Sigmoid colon (tissue), 7 donors: ENCODE results near the gene KIF26B. TPM values are rescaled to one million over a fixed set of nuclear protein-coding genes. Genes with fewer than 3 reads are reported as not detected.

ENCODE experiments used
- DNase-seq: peaks from one replicate; pipeline ENCODE4 v3.0.0-alpha.2; 2019
- H3K27ac ChIP-seq, 4 donors: fragments of 200-600 bp; sonication (generic); one replicate each; pipeline ENCODE4 v1.5.1; 2016 to 2019; ENCODE audit warnings: mild to moderate bottlenecking in 1 of 4
- H3K27me3 ChIP-seq, 3 donors: fragments of 200-600 bp; sonication (generic); one replicate each; pipeline ENCODE4 v1.5.1; 2019; ENCODE audit warnings: mild to moderate bottlenecking in 1 of 3
- H3K36me3 ChIP-seq, 4 donors: fragments of 200-600 bp; sonication (generic); one replicate each; pipeline ENCODE4 v1.5.1; 2016 to 2019
- H3K4me1 ChIP-seq, 4 donors: fragments of 200-600 bp; sonication (generic); one replicate each; pipeline ENCODE4 v1.5.1; 2017 to 2019
- H3K4me3 ChIP-seq, 4 donors: fragments of 200-600 bp; sonication (generic); one replicate each; pipeline ENCODE4 v1.5.1; 2017 to 2019; ENCODE audit warnings: mild to moderate bottlenecking in 2 of 4, moderate library complexity in 1 of 4
- H3K9me3 ChIP-seq, 4 donors: fragments of 200-600 bp in 3 of 4; sonication (generic) in 3 of 4; one replicate each; pipeline versions ENCODE4 v1.5.1 to v1.6.1; 2013 to 2019
- CTCF ChIP-seq, 4 experiments: fragments of 450-650 bp in 3 of 4; fragments of 200-600 bp in 1 of 4; IDR thresholded peaks; one replicate each; pipeline ENCODE4 v1.5.1; 2016 to 2019; ENCODE audit warnings: antibody characterized with exemption in 4 of 4, mild to moderate bottlenecking in 3 of 4, moderate library complexity in 2 of 4
- EP300 ChIP-seq, 4 donors: sonication (generic); formaldehyde crosslinking; IDR thresholded peaks; one replicate each; pipeline ENCODE4 v1.6.1; 2017; ENCODE audit warnings: antibody characterized with exemption in 4 of 4
- POLR2A ChIP-seq, 2 donors: fragments of 450-650 bp; IDR thresholded peaks; one replicate each; pipeline ENCODE4 v1.6.1; 2016; ENCODE audit warnings: antibody characterized with exemption in 2 of 2, mild to moderate bottlenecking in 2 of 2, moderate library complexity in 2 of 2
- POLR2AphosphoS5 ChIP-seq, 4 donors: sonication (generic); formaldehyde crosslinking; IDR thresholded peaks; one replicate each; pipeline ENCODE4 v1.6.1; 2017; ENCODE audit warnings: antibody characterized with exemption in 4 of 4
- WGBS, 2 donors: extraction: QIAGEN DNeasy Blood & Tissue Kit; methylation state at CpG; one replicate each; pipeline ENCODE4 v1.1.7; 2013; 5-methylcytosine and 5-hydroxymethylcytosine counted together
- intact Hi-C: fragments of 100-400 bp; cut with DNase I; formaldehyde crosslinking; loops from one replicate; pipeline ENCODE4 v1.15.1; 2023
- polyA plus RNA-seq, 3 donors: library from polyadenylated mRNA; stranded (reverse); fragments of 200-250 nt; gene quantifications; one replicate each; pipeline ENCODE4 v1.2.3, GENCODE V29; 2013
- total RNA-seq, 4 donors: library from RNA; depleted of rRNA; stranded (reverse); fragments of >200 nt; gene quantifications; one replicate each; pipeline ENCODE4 v1.1.0, GENCODE V29; 2016
- donor health status: healthy with polysubstance abuse.
- donor health status: Bipolar disorder and iron deficiency.
- donor health status: healthy.

Gene KIF26B
- total and polyA plus RNA-seq, 7 donors: under 0.01 to 5.5 (median 1.4) TPM; not detected in 1

- no peak for TF ChIP-seq EP300 (IDR thresholded peaks at IDR 0.05)
- TF ChIP-seq POLR2A (IDR thresholded peaks at IDR 0.05): no peak
- TF ChIP-seq CTCF (IDR thresholded peaks at IDR 0.05): no peak
- TF ChIP-seq POLR2AphosphoS5 (IDR thresholded peaks at IDR 0.05): no peak
- DNase-seq: no peak
- H3K27me3 ChIP-seq: peaks cover 0 to 4% (median 0%) of the 10 kb centered on the region in 3 donors
- 96 to 98% methylated on average over 2 of the region's 2 CpGs for WGBS, 2 donors
- peaks cover 0 to 9% (median 5%) of the 10 kb centered on the region in 4 donors for H3K4me1 ChIP-seq
- intact Hi-C loops: no loop called here
- H3K36me3 ChIP-seq: no peaks in the 10 kb centered on the region
- no peak overlapping the region for H3K4me3 ChIP-seq
- H3K27ac ChIP-seq: no peak overlapping the region
- no peaks in the 10 kb centered on the region for H3K9me3 ChIP-seq
Observed at GRCh38 chr1:245172829-245173228, 18.0 kb downstream of the KIF26B start.

DNA sequence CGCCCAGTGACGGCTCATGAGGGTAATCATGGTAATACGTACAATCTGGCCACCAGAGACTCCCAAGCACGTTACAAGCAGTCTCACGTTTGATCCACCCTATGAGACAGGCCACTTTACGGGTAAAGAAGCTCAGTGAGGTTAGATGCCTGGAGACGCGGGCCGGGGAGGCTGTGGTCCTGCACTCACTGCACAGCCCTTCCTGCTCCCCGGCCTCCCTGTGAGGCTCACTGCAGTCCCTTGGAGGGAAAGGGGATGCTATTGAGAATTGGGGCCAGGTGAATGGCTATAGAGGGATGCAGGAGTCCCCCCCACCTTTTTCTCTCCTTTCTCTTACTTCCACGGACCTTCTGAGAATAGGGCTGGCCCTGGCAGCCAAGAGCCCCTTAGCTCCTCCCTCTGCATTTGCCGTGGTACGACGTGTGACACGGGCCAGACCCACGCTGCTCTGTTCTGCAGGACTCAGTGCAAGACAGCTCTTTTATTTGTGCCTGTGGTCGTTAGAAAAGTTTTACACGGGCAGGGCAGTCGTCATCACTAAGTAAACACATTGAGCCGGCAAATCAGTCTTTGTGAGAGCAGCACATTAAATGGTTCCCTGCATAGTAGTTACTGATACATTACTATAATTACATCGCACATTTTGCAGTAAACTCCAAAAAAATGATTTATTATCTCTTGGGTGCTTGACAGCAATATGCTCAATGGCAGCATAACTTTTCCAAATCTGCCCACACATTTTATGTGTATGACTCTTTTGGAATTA, 18.8 kb downstream of the KIF26B start:
- Histone ChIP-seq H3K36me3 (no peaks in the 10 kb centered on the region), H3K27me3 (no peaks in the 10 kb centered on the region), H3K4me3 (peak overlapping the region in 1 of 4 donors; percentile 7), H3K4me1 (peaks cover 0 to 9% (median 5%) of the 10 kb centered on the region in 4 donors), H3K9me3 (no peaks in the 10 kb centered on the region), H3K27ac (no peak overlapping the region)
- peak; percentile 71 for DNase-seq
- 40 to 73% methylated on average over 21 of the region's 21 CpGs for WGBS, 2 donors
- intact Hi-C loops: no loop called here
- TF ChIP-seq CTCF (IDR thresholded peaks at IDR 0.05): no peak
- TF ChIP-seq EP300 (IDR thresholded peaks at IDR 0.05): peak in 2 of 4 donors; percentile 18 to 61
- TF ChIP-seq POLR2AphosphoS5 (IDR thresholded peaks at IDR 0.05): peak; percentile 15 to 61 (median 49)

GRCh38 chr1:245177071-245177900, 22.5 kb downstream of the KIF26B start:
- Histone ChIP-seq H3K27me3 (no peaks in the 10 kb centered on the region), H3K36me3 (no peaks in the 10 kb centered on the region), H3K27ac (no peak overlapping the region), H3K4me3 (no peak overlapping the region), H3K4me1 (peaks cover 0 to 9% (median 5%) of the 10 kb centered on the region in 4 donors), H3K9me3 (no peaks in the 10 kb centered on the region)
- WGBS, 2 donors: 72 to 85% methylated on average over 10 of the region's 10 CpGs
- intact Hi-C loops: no loop called here
- TF ChIP-seq POLR2A (IDR thresholded peaks at IDR 0.05): no peak
- no peak for TF ChIP-seq EP300 (IDR thresholded peaks at IDR 0.05)
- no peak for TF ChIP-seq POLR2AphosphoS5 (IDR thresholded peaks at IDR 0.05)
- no peak for TF ChIP-seq CTCF (IDR thresholded peaks at IDR 0.05)
- DNase-seq: no peak

DNA sequence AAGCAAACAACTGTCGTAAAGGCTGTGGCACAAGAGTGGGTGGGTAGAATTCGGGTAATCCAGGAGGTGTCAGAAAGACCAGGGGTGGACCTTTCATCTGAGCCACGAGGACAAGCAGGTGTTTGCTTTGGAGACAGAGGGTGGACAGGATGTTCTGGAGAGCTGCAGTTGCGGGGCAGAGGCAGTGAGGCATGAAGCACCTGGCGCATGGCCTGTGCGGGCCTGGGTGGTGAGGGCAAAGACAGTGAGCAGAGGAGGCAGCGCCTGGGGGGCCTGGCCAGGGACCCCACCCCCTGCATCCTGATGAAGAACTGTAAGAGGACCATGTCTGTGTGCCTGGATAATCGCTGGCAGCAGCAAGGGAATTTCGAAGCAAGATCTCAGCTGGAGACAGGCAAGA, 24.9 kb downstream of the KIF26B start:
- intact Hi-C loops: no loop called here
- TF ChIP-seq EP300 (IDR thresholded peaks at IDR 0.05) (no peak), CTCF (IDR thresholded peaks at IDR 0.05) (no peak), POLR2A (IDR thresholded peaks at IDR 0.05) (no peak)
- H3K4me1 ChIP-seq: no peaks in the 10 kb centered on the region
- H3K36me3 ChIP-seq: no peaks in the 10 kb centered on the region
- no peaks in the 10 kb centered on the region for H3K9me3 ChIP-seq
- 60 to 66% methylated on average over 9 of the region's 9 CpGs for WGBS, 2 donors
- no peak overlapping the region for H3K27ac ChIP-seq
- H3K4me3 ChIP-seq: no peak overlapping the region
- no peaks in the 10 kb centered on the region for H3K27me3 ChIP-seq
- no peak for DNase-seq
